SK-N-DZ (cell line): ENCODE results near the gene UGCG.

Source experiments
- DNase-seq: peaks from one replicate; pipeline ENCODE4 v3.0.0-alpha.2; 2015; ENCODE audit warnings: low spot score
- small RNA-seq, 2 experiments: library from RNA; depleted of rRNA; stranded (forward); fragments of <200 nt; gene quantifications; one replicate each; pipeline ENCODE3, GENCODE V24; 2014

UGCG gene

GRCh38 chr9:111983484-111983908 lies 86.9 kb downstream of the UGCG start:
- DNase-seq = no peak

DNA sequence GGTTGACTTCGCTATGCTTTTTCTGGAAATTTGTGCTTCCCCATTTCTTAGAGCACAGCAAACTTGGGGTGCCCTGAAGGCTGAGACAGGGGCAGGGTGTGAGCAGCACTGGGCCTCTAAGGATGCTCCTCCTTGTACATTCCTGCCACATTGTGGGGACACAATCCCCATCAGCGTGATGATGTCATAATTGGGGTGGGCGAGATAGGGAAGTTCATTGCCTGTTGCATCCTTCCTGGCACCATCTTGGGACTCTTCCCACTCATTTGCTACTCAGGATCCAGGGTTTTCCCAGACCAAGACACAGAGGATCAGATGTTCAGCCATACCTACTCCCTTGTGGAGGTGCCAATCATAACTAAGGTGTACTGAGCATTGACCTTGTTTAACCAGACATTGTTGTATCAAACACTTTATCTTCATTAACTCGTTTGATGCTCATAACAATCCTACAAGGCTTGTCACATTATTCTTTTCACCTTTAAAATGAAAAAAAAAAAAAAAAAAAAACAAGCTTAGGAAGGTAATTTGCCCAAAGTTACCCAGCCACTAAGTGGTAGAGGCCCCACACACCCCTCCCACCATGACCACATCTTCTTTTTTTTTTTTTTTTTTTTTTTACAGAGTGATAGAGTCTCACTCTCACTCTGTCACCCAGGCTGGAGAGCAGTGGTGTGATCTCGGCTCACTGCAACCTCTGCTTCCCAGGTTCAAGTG lies 87.6 kb downstream of the UGCG start:
- DNase-seq = no peak

Small RNAs within 50 kb of the gene (small RNA-seq; reads per million reads assigned to genes)
- 0 reads per million in 2 experiments for gene MIR4668
